Stimulated activated CD4-positive, alpha-beta T cell treated with anti-CD3 and anti-CD28 coated beads, Interleukin-2, amount 100 ng/mL, for 4 hours (primary cell): Measurements from ENCODE around the gene ANKRD45.
"Not testable (repeated sequence)": the region's sequence is repeated elsewhere in the genome, so short reads cannot be mapped to it uniquely, and the experiment has no call there.

Experiments
- DNase-seq: peaks from one replicate; pipeline ENCODE4 v3.0.0-alpha.2; 2020; ENCODE audit warnings: low read depth

The ANKRD45 gene

GRCh38 chr1:173642450-173643139 is 27.1 kb downstream of the ANKRD45 start:
- not testable (repeated sequence) for DNase-seq

- no peak for DNase-seq
These were observed 30.5 kb downstream of the ANKRD45 start for GRCh38 chr1:173639102-173639501.

DNA sequence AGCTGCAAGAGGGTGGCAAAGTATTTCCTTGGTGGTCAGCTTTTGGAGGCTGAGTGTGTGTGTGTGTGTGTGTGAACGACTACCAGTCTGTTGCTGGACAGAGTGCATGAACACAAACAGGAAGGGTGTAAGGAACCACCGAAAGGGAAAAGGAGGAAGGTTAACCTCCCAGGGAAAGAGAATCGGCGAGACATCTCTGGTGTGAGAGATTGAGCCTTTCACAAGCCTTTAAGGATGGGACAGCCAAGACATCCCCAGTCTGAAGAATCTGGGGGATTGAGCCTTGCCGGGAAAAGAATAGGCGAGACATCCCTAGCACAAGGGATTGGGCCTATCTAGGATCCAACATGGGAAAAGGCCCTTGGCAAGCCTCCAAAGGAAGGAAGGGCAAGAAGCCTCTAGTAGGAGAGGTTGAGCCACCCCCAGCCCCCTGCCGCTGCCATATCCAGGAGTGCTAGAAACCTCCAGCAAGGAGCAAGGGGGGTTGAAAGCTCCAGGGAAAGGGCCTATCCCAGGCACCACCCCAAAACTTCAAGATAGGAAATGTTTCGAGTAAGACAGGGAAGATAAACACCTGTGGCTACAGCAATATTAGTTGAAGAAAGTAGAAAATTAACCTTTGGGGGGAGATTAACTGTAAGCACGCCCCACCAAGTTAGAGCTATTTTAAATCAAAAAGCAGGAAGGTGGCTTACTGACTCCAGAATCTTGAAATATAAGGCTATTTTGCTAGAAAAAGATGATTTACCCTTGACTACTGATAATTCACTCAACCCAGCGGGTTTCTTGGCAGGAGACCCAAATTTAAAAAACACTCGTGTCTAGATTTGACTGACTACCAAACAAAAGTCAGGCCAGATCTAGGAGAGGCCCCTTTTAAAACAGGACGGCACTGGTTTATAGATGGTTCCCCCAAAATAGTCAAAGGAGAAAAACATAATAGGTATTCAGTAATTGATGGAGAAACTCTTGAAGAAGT is 31.3 kb downstream of the ANKRD45 start:
- no peak for DNase-seq

GRCh38 chr1:173637236-173638042 is 32.2 kb downstream of the ANKRD45 start:
- DNase-seq: not testable (repeated sequence)

DNA sequence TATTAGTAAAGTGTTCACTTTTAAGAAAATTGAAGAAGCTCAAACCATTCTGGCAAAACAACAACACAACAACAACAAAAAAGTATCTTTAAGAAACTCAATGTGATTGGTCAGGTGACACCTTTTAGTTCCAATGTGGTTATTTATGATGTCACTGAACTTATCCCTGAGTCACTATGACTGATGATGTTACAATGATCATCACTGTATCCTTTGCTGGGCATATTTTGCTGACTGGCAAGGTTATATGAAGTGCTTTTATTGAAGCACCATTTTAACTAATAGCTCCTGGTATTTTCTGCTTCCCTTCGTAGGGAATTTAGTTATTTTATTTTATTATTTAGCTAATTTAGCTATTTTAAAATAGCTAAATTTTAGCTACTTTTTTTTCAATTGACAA is 34.5 kb downstream of the ANKRD45 start, which contains the start of gene TEX50:
Gene TEX50, plus strand, starts transcription at position 223 of the 400 bp plus-strand sequence. CDS start 184 bp downstream, outside the sequence.
- DNase-seq: no peak

DNA sequence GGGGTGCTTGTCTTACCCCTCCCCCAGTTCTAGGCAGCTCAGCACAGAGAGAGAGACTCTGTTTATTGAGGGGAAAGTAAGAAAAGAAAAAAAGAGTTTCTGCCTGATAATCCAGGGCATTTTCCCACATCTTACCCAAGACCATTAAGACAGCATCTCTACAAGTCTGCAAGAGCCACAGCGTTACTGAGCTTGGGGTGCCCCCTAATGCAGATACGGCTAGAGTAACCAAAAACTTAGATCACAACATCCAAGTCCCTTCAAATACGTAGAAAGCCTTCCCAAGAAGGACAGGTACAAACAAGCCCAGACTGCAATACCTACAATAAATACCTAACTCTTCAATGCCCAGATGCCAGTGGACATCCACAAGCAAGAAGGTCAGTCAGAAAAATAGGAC is 40.8 kb downstream of the ANKRD45 start:
- no peak for DNase-seq

GRCh38 chr1:173627269-173627668 is 42.4 kb downstream of the ANKRD45 start:
- DNase-seq: no peak

- DNase-seq: no peak
These were observed 52.8 kb downstream of the ANKRD45 start for GRCh38 chr1:173616859-173617258.

GRCh38 chr1:173613086-173613485 is 56.6 kb downstream of the ANKRD45 start:
- not testable (repeated sequence) for DNase-seq

DNA sequence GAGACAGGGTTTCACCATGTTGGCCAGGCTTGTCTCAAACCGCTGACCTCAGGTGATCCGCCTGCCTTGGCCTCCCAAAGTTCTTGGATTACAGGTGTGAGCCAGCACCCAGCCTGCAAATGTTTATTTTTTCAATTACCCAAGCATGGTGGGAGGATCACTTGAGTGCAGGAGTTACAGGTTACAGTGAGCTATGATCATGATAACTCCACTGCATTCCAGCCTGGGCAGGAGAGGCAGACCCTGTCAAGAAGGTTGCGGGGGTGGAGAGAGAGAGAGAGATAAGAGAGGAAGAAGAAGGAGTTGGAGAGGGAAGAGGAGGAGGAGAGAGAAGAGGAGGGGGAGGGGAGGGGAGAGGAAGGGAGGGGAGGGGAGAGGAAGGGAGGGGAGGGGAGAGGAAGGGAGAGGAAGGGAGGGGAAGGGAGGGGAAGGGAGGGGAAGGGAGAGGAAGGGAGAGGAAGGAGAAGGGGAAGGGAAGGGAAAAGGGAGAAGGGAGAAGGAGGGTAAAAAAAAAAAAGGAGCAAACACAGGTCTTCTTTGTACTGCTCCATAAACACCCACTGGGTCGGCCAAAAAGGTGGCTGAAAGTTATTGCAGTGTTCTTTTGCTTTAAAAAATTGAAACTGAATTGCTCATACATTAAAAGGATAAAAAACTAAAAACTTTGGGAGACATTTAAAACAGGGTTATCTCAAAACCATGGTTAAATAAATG is 61.0 kb downstream of the ANKRD45 start:
- DNase-seq: no peak

- no peak for DNase-seq
These were observed 66.5 kb downstream of the ANKRD45 start, which contains the start of gene SLC9C2 for GRCh38 chr1:173603056-173603591. SLC9C2 (minus strand) TSS chr1:173603072; CDS start chr1:173601776, 1,296 bp downstream.

DNA sequence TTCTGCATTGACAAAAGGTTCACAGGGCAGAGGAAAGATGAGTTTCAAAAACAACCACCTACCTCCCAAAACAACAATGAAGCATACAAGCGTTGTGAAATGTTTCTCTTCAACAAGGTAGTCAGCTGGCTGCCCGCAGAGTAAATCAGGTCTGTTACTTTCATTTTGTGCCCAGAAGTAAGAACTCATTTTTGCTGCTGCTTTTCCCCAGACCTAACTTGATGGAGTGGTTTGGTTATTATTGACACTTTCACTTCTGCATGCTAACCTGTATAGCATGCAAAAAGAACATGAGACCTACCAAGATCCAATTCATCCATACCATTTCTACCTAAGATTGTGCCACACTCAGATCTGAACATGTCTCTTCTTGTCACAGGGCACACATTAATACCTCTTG is 68.1 kb downstream of the ANKRD45 start:
- no peak for DNase-seq

- DNase-seq: no peak
These were observed 73.4 kb downstream of the ANKRD45 start for GRCh38 chr1:173596097-173596825.

GRCh38 chr1:173591138-173591537 is 78.5 kb downstream of the ANKRD45 start:
- not testable (repeated sequence) for DNase-seq

DNA sequence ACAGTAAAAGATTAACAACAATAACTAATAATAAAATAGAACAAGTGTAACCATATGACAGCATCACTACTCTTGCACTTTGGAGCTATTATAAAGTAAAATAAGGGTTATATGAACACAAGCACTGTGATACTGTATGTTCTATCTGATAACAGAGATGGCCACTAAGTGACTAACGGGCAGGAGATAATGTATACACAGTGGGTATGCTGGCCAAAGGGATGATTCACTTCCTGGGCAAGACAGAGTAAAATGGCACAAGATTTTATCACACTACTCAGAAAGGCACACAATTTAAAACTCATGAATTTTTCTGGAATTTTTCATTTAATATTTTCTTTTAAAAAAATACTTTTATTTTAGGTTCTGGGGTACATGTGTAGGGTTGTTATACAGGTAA is 79.1 kb downstream of the ANKRD45 start:
- DNase-seq: no peak

DNA sequence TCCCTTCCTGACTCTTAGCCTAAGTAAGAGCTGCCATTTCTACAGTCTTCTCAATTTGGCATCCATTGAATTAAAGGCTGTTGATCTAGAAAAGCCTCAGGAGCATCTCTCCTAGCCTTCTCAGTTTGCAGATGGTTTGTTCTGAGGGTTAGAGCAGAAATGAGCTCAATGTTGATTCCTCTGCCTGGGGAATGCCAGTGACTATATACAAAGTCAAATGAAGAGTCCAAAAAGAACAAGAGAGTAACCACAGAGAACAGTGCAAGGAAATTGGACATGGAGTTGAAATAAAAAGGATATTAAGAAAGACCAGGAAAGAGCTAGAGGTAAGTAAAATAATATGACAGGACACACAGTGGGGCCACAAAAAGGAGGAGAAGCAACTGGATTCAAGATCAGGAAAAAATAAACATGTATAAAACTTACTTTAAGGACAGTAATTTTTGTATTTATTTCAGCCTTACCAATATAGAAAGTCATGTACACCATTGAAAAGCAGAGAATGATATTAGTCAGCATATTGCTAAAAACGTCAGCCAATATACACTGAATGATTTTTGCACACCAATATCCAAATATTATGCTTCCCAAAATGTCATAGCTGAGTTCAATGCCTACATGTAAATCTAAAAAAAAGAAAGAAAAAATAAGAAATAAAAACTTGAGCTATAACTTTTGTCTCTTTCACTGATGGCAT is 88.1 kb downstream of the ANKRD45 start:
- DNase-seq: no peak

GRCh38 chr1:173580658-173581057 is 89.0 kb downstream of the ANKRD45 start:
- DNase-seq: no peak

DNA sequence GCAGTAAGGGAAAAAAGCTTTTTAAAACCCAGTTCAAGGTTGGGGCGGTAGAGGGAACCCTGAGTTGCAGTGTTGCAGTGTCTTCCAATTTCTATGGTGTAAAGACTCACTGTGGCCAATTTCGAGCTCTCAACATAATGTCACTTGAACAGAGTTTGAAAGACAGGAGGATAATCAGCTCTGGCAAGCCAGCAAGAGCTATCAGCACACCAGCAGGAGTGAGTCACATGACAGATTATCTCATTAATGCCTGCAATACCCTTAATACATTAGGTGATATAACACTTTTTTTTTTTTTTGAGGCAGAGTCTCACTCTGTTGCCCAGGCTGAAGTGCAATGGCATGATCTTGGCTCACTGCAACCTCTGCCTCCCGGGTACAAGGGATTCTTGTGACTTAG is 89.6 kb downstream of the ANKRD45 start:
- no peak for DNase-seq

DNA sequence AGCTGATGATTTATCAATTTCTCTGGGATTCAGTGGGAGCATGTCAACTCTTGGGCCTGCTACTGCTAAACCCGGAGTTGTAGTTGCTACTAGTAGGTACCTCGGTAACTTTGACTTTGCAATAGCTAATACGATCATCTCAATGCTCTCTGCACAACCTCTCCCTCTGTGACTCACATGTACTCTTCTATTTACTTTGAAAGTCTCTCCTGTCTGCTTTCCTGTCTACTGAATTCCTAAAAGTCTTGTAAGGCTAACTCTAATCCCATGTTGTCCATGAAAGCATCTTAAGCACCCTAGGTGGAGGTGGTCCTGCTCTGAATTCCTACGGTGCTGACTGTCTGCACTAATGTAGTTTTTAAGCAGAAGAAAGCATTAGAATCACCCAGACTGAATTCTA is 96.1 kb downstream of the ANKRD45 start:
- no peak for DNase-seq
